ENCODE measurements around the gene MALL. TPM values are rescaled to one million over a fixed set of nuclear protein-coding genes. Genes with fewer than 3 reads are reported as not detected.

MALL gene
- polyA plus RNA-seq, 1 experiment, result 0.63 TPM

- Histone ChIP-seq H3K27ac (ENCODE audit: low read depth, low read length) (no peak overlapping the region), H3K27me3 (ENCODE audit: control insufficient read depth, insufficient read depth, low read length) (no peaks in the 10 kb centered on the region), H3K9me3 (ENCODE audit: control insufficient read depth, insufficient read depth, low read length) (no peaks in the 10 kb centered on the region), H3K4me3 (ENCODE audit: low read depth, low read length) (no peak overlapping the region)
- POLR2A ChIA-PET, result no interaction called here
- no peak for TF ChIP-seq CTCF (IDR thresholded peaks at IDR 0.05; ENCODE audit: low read depth, low read length)
- CTCF ChIA-PET, result interaction anchor here (0.6 to 1.8 kb wide), 2 partner anchors 16 to 18 kb away, joined by 3 to 7 read pairs; no protein-coding TSS in a partner anchor
- DNase-seq (ENCODE audit: low read depth, low spot score), result no peak
These were observed 24.8 kb upstream of the MALL start for GRCh38 chr2:110140401-110140800.

GRCh38 chr2:110134025-110134424, 18.4 kb upstream of the MALL start:
- ChIA-PET POLR2A (no interaction called here), CTCF (no interaction called here)
- DNase-seq (ENCODE audit: low read depth, low spot score), result no peak
- Histone ChIP-seq H3K4me3 (ENCODE audit: low read depth, low read length) (no peak overlapping the region), H3K9me3 (ENCODE audit: control insufficient read depth, insufficient read depth, low read length) (no peaks in the 10 kb centered on the region; the same call in 1 of the 2 replicates), H3K27ac (ENCODE audit: low read depth, low read length) (no peak overlapping the region), H3K27me3 (ENCODE audit: control insufficient read depth, insufficient read depth, low read length) (no peaks in the 10 kb centered on the region)
- TF ChIP-seq CTCF (IDR thresholded peaks at IDR 0.05; ENCODE audit: low read depth, low read length), result no peak

GRCh38 chr2:110131166-110131565, 15.5 kb upstream of the MALL start:
- DNase-seq (ENCODE audit: low read depth, low spot score), result no peak
- no peaks in the 10 kb centered on the region for H3K27me3 ChIP-seq (ENCODE audit: control insufficient read depth, insufficient read depth, low read length)
- ChIA-PET CTCF (interaction anchor here (1.6 kb wide), 1 partner anchor 15 kb away, joined by 4 read pairs; the partner anchor contains the start of gene MALL), POLR2A (no interaction called here)
- no peak overlapping the region for H3K27ac ChIP-seq (ENCODE audit: low read depth, low read length)
- H3K4me3 ChIP-seq (ENCODE audit: low read depth, low read length), result no peak overlapping the region
- no peaks in the 10 kb centered on the region; the same call in 1 of the 2 replicates for H3K9me3 ChIP-seq (ENCODE audit: control insufficient read depth, insufficient read depth, low read length)
- TF ChIP-seq CTCF (IDR thresholded peaks at IDR 0.05; ENCODE audit: low read depth, low read length), result no peak

- Histone ChIP-seq H3K27ac (ENCODE audit: low read depth, low read length) (no peak overlapping the region), H3K27me3 (ENCODE audit: control insufficient read depth, insufficient read depth, low read length) (no peaks in the 10 kb centered on the region), H3K4me3 (ENCODE audit: low read depth, low read length) (no peak overlapping the region), H3K9me3 (ENCODE audit: control insufficient read depth, insufficient read depth, low read length) (no peaks in the 10 kb centered on the region; the same call in 1 of the 2 replicates)
- ChIA-PET POLR2A (no interaction called here), CTCF (interaction anchor here (1.6 kb wide), 1 partner anchor 14 kb away, joined by 4 read pairs; the partner anchor contains the start of gene MALL)
- no peak for TF ChIP-seq CTCF (IDR thresholded peaks at IDR 0.05; ENCODE audit: low read depth, low read length)
- no peak for DNase-seq (ENCODE audit: low read depth, low spot score)
These were observed 15.1 kb upstream of the MALL start for GRCh38 chr2:110130757-110131156.

GRCh38 chr2:110126906-110127305, 11.3 kb upstream of the MALL start:
- no peaks in the 10 kb centered on the region for H3K9me3 ChIP-seq (ENCODE audit: control insufficient read depth, insufficient read depth, low read length)
- TF ChIP-seq CTCF (IDR thresholded peaks at IDR 0.05; ENCODE audit: low read depth, low read length), result no peak
- H3K27ac ChIP-seq (ENCODE audit: low read depth, low read length), result no peak overlapping the region
- no peak for DNase-seq (ENCODE audit: low read depth, low spot score)
- no peaks in the 10 kb centered on the region for H3K27me3 ChIP-seq (ENCODE audit: control insufficient read depth, insufficient read depth, low read length)
- POLR2A ChIA-PET, result no interaction called here
- CTCF ChIA-PET, result no interaction called here
- no peak overlapping the region for H3K4me3 ChIP-seq (ENCODE audit: low read depth, low read length)

Data from AG04450 (cell line).